DMS79 treated with DMSO at 0.1 percent for 48 hours (cell line): ENCODE results near the gene B4GALT2.

Experiments
- DNase-seq: peaks from one replicate; lab custom pipeline; 2025; lab: John Stamatoyannopoulos, UW

B4GALT2 gene

GRCh38 chr1:43946236-43947060 is 32.6 kb upstream of the B4GALT2 start, which contains the start of gene IPO13:
TSS of gene IPO13 (plus strand) at chr1:43946950. CDS start at chr1:43947601, 651 bp downstream.
- peak; percentile 96 for DNase-seq

GRCh38 chr1:43947061-43947873 is 31.7 kb upstream of the B4GALT2 start:
- no peak for DNase-seq

GRCh38 chr1:43947874-43948437 is 31.1 kb upstream of the B4GALT2 start:
- no peak for DNase-seq

- no peak for DNase-seq
Measured at GRCh38 chr1:43949678-43950077, 29.3 kb upstream of the B4GALT2 start.

- DNase-seq: peak; percentile 58
Measured at GRCh38 chr1:43951021-43951985, 27.7 kb upstream of the B4GALT2 start.

GRCh38 chr1:43952731-43953346 is 26.2 kb upstream of the B4GALT2 start:
- peak; percentile 98 for DNase-seq

- no peak for DNase-seq
Measured at GRCh38 chr1:43953361-43953760, 25.6 kb upstream of the B4GALT2 start.

- no peak for DNase-seq
Measured at GRCh38 chr1:43954036-43954435, 25.0 kb upstream of the B4GALT2 start.

- no peak for DNase-seq
Measured at GRCh38 chr1:43956234-43956633, 22.8 kb upstream of the B4GALT2 start.

- DNase-seq: no peak
Measured at GRCh38 chr1:43957407-43958040, 21.5 kb upstream of the B4GALT2 start.

- no peak for DNase-seq
Measured at GRCh38 chr1:43958351-43959255, 20.4 kb upstream of the B4GALT2 start.

GRCh38 chr1:43960798-43961197 is 18.2 kb upstream of the B4GALT2 start:
- no peak for DNase-seq

GRCh38 chr1:43961692-43962091 is 17.3 kb upstream of the B4GALT2 start:
- no peak for DNase-seq

GRCh38 chr1:43962324-43962723 is 16.7 kb upstream of the B4GALT2 start:
- DNase-seq: no peak

GRCh38 chr1:43963006-43963405 is 16.0 kb upstream of the B4GALT2 start:
- no peak for DNase-seq

GRCh38 chr1:43963890-43964289 is 15.1 kb upstream of the B4GALT2 start:
- no peak for DNase-seq

- no peak for DNase-seq
Measured at GRCh38 chr1:43965316-43965715, 13.7 kb upstream of the B4GALT2 start.

GRCh38 chr1:43968348-43968948 is 10.6 kb upstream of the B4GALT2 start:
- DNase-seq: no peak

GRCh38 chr1:43969416-43969745 is 9.6 kb upstream of the B4GALT2 start:
- no peak for DNase-seq
